HG03060 (cell line): ENCODE results near the gene ACOX2.
"Not testable (repeated sequence)": the region's sequence is repeated elsewhere in the genome, so short reads cannot be mapped to it uniquely, and the experiment has no call there.

Experiments
- ATAC-seq: cut with Tn5 transposase; IDR thresholded peaks from one replicate; pipeline ENCODE4 v1.9.1; 2021; ENCODE audit warnings: low read depth, moderate number of reproducible peaks; ENCODE audit not compliant: unreplicated experiment

Gene ACOX2

DNA sequence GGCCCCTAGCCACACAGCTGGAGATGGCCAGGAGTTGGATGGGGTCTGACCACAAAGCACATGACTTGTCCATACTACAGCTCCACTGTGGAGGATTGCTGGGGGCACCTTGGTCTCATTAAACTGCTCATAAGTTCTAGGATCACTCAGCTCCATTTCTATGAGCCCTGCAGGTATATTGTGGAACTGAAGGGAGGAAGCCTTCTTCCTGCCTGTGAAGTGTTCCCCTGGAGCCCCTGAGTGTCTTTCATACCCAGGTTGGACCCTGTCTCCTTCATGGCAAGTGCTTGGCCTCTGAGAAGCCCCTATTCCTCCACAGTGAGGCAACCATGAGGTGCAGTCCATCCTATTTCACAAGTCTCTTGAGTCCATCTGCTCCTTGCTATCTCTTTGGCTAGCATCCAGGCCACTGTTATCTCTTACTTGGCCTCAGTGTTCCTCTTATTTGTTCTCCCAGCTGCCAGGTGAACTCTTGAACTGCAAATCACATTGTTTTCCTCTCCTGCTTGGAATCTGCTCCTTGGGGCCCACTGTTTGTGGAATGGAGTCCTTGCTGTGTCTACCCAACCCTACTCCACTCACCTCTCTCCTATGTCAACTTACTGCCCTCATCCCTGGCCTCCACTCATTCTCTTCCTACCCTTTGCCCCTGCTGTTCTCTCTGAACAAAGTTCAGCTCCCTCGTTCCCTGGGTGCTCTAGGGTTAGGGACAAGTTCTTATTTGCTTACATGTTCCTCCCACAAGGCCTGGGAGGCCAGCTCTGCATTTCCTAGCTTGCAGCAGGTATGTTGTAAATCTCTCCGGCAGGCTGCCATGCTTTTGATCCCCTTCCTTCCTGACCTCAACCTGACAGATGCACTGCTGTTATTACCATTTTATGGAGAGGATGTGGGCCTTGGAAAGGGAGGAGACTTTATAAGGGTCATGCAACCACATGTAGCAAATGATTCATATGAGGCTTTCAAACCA lies 1.2 kb downstream of the ACOX2 start:
- ATAC-seq = no peak

DNA sequence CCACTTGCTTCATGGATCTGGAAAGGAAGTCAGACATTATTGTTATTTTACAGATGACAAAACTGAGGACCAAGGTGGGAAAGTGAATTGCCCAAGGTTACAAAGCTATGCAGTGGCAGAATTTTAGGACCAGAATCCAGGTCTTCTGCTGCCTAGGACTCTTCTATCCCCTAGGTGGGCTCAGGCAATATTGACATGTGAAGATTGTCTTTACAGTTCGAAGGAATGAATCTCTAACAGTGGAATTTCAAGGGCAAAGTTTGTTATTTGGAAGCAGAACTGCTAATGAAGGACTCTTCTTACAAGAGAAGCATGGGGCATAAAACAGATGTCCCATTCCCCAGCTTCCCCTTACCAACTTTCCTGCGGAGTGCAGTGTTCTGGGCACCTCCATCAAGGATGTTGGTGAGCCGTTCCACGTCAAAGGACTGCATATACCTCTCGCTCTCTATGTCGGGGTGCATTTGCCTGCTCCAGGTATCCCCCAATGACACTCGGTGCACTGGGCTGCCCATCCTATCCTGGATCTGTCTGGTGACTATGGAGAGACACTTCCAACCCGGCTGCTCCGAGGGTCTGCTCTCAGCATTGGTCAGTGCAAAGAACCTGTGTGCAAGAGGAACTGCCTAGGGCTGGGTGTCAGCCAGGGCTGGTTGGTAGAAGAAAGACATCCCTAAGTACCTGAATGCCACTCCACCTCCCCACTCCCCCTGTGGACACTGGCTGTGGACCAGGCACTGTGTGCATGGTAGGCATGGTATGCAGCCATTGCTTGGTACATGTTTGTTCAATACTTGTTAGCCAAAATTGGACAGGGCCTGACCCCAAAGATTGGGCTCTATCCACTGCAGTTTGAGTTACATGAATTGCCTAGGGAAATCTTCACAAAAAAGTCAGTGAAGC lies 2.1 kb downstream of the ACOX2 start:
- no peak for ATAC-seq

- ATAC-seq = peak; percentile 50
Observed at GRCh38 chr3:58532794-58533220, 4.2 kb downstream of the ACOX2 start.

- no peak for ATAC-seq
Observed at GRCh38 chr3:58531956-58532355, 5.0 kb downstream of the ACOX2 start.

GRCh38 chr3:58531555-58531954 lies 5.4 kb downstream of the ACOX2 start:
- ATAC-seq = no peak

DNA sequence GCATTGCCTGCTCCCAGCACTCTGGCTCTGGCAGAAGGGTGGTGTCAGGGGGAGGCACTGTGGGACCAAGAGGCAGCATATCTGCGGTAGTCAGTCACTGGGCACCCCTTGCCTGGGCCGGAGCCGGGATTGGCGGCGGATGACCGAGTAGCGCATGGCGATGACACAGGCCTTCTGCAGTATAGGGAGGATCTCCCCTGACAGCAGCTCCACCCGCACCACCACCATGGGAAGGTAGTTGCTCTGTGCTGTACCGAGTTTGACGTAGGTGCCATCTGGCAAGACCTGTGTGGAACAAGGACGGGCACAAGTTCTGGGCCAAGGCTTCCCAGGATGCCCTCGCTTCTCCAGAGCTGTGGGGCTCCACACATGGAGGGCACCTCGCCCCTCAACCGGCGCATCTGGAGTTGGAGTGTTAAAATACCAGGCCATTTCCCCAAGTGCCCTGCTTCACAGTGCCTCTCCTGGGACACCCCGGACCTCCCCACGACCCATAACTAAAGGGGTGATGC lies 6.6 kb downstream of the ACOX2 start:
- ATAC-seq = no peak

DNA sequence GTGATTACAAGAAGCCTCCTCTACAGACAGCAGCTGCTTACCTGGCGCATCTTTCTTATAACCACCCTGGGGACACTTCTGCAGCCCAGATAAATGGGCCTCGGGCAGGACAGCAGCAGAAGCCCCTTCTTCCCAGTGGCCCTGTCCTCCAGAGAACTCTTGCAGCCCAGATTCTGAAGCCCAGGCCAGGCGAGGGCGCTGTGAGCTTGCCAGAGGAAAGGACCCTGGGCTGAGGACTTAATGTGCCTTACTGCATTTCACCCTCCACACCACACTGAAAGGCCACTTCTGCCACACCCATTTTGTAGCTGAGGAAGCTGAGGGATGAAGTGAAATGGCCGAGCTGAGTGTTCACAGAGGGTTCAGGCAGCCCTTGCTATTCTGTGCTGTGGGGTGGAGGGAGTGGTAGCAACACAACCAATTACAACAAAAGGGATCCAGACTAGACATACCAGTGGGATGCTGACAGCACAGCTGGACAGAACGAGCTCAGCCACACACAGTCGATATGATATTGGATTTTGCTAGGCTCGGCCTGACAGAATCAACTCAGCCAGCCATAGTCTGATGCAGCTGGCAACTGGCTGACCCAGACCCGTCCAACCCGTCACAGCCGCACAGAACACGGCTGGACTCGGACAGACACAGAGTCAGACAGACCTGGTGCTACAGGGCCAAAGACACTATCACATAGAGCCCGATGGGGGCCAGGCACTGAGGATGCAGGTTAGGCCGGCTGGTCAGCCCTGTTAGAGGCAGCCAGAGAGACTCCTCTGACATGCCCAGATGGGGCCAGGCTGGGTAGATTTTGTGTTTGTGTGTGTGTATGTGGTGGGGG lies 7.3 kb downstream of the ACOX2 start:
- ATAC-seq = no peak

GRCh38 chr3:58528629-58529028 lies 8.4 kb downstream of the ACOX2 start:
- ATAC-seq = no peak

DNA sequence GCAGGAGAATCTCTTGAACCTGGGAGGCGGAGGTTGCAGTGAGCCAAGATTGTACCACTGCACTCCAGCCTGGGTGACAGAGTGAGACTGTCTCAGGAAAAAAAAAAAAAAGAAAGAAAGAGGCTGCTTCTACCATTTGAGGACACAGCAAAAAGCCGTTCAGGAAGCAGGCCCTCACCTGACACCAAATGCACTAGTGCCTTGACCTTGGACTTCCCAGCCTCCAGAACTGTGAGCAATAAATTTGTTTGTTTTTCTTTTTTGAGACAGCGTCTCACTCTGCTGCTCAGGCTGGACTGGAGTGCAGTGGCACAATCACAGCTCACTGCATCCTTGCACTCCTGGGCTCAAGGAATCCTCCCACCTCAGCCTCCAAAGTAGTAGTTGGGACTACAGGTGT lies 9.6 kb downstream of the ACOX2 start:
- not testable (repeated sequence) for ATAC-seq

DNA sequence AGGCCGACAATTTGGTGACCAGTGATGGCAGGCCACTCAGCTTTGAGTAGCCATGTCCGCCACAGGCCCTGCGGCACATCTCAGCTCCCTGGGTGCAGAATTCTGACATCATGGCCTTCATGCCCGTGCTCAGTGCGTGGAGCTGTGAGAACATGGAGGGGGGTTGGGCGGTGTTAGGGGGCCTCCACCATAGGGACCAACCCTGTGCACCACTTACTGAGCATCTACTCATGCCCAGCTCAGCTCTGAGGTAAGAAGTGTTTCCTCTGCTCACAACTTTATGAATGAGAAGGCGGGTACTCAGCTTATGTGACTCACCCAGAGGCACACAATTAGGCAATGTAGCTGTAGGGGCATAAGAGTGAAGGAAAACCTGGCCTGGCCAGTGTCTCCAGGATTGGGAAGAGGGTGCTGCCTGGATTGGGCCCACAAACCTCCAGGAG lies 10.5 kb downstream of the ACOX2 start:
- ATAC-seq = no peak

DNA sequence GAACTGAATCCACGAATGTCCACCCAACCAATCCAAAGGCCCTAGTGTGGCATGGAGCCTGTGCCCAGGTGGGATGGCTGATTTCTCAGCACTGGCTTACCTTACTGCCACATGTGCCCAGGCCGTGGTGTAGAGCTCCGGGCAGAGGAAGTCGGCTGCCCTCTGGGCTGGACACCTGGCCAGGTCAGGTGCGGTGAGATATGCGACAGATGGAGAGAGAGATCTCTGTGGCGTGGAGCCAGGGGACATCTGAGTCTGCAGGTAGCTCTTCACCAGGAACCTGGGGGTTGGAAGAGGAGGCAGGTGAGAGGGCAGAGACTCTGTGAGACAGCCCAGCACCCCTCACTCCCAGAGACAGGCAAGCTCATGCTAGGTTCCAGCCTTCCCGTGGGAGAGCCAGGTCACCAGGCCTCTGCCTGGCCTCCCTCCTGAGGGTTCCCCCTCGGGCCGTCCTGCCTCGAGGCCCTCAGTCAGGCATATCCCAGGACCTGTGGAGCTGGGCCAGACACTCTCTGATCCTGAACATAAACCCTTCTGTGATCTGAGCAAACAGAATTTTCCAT lies 12.6 kb downstream of the ACOX2 start:
- no peak for ATAC-seq

- no peak for ATAC-seq
Observed at GRCh38 chr3:58522759-58523425, 14.1 kb downstream of the ACOX2 start.

- no peak for ATAC-seq
Observed at GRCh38 chr3:58521917-58522631, 14.9 kb downstream of the ACOX2 start.

- ATAC-seq = no peak
Observed at GRCh38 chr3:58521336-58521670, 15.7 kb downstream of the ACOX2 start.

GRCh38 chr3:58520403-58521335 lies 16.3 kb downstream of the ACOX2 start:
- ATAC-seq = no peak

- no peak for ATAC-seq
Observed at GRCh38 chr3:58519668-58520402, 17.2 kb downstream of the ACOX2 start.

GRCh38 chr3:58518291-58518789 lies 18.6 kb downstream of the ACOX2 start:
- ATAC-seq = no peak
